ENCODE measurements around the gene WNT6.

Gene WNT6

DNA sequence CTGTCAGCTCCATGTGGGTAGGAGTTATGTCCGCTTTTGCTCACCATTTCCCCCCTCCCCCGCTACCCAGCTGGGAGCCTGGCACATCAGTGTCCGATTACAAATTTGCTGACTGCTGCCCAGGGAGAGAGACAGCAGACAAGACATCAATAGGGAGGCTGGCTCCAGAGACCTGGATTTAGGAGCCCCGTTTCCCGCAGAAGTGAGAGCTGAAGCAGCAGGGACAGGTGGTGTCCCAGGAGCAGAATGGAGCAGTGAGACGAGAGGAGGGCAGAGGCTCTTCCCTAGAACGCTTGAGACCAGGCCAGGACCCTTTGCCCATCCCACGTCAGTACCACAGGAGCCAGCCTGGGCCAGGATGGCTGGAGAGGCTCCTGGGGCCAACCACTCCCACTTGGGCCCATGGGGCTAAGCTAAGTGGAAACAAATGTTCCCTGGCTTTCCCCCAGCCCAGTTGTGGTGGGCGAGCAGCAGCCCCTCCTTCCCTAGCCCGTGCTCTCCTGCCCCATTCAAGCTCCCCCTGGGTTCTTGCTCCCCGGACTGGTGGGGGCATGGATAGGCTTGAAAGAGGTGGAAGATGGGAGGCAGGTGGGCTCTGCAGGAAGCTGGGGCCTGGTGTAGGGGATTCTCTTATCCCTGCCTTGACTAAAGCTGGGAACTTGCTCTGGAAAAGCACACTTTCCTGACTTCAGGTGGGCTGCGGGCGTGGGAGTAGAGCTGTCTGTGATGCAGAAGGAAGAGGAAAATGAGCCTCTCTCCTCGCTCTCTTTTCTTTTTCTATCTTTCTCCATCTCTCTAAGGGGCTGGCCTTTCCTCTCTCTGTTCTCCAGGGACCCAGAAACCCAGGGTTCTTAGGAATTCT, 4.1 kb upstream of the WNT6 start:
- Histone ChIP-seq H3K36me3 (no peaks in the 10 kb centered on the region), H3K4me3 (ENCODE audit: low read depth, low read length) (no peak overlapping the region), H3K27me3 (ENCODE audit: insufficient read depth, low read depth, severe bottlenecking) (peaks cover 18% of the 10 kb centered on the region), H3K27ac (no peak overlapping the region), H3K9me3 (ENCODE audit: severe bottlenecking) (no peaks in the 10 kb centered on the region)
- no peak for TF ChIP-seq CTCF (IDR thresholded peaks at IDR 0.05; ENCODE audit: low read depth, low read length)
- peak; percentile 4 for DNase-seq

GRCh38 chr2:218856167-218856895, 3.3 kb upstream of the WNT6 start:
- H3K27ac ChIP-seq: no peak overlapping the region
- no peaks in the 10 kb centered on the region for H3K9me3 ChIP-seq (ENCODE audit: severe bottlenecking)
- no peak for DNase-seq
- no peak for TF ChIP-seq CTCF (IDR thresholded peaks at IDR 0.05; ENCODE audit: low read depth, low read length)
- H3K27me3 ChIP-seq (ENCODE audit: insufficient read depth, low read depth, severe bottlenecking): peaks cover 18% of the 10 kb centered on the region
- no peak overlapping the region for H3K4me3 ChIP-seq (ENCODE audit: low read depth, low read length)
- H3K36me3 ChIP-seq: no peaks in the 10 kb centered on the region

- Histone ChIP-seq H3K4me3 (ENCODE audit: low read depth, low read length) (no peak overlapping the region), H3K27ac (no peak overlapping the region), H3K9me3 (ENCODE audit: severe bottlenecking) (no peaks in the 10 kb centered on the region), H3K36me3 (no peaks in the 10 kb centered on the region), H3K27me3 (ENCODE audit: insufficient read depth, low read depth, severe bottlenecking) (peaks cover 18% of the 10 kb centered on the region)
- no peak for DNase-seq
- TF ChIP-seq CTCF (IDR thresholded peaks at IDR 0.05; ENCODE audit: low read depth, low read length): no peak
These were observed 2.7 kb upstream of the WNT6 start for GRCh38 chr2:218856896-218857243.

GRCh38 chr2:218857371-218858137, 2.1 kb upstream of the WNT6 start:
- no peak overlapping the region for H3K27ac ChIP-seq
- no peaks in the 10 kb centered on the region for H3K9me3 ChIP-seq (ENCODE audit: severe bottlenecking)
- TF ChIP-seq CTCF (IDR thresholded peaks at IDR 0.05; ENCODE audit: low read depth, low read length): no peak
- no peaks in the 10 kb centered on the region for H3K36me3 ChIP-seq
- peaks cover 18% of the 10 kb centered on the region for H3K27me3 ChIP-seq (ENCODE audit: insufficient read depth, low read depth, severe bottlenecking)
- no peak overlapping the region for H3K4me3 ChIP-seq (ENCODE audit: low read depth, low read length)
- no peak for DNase-seq

DNA sequence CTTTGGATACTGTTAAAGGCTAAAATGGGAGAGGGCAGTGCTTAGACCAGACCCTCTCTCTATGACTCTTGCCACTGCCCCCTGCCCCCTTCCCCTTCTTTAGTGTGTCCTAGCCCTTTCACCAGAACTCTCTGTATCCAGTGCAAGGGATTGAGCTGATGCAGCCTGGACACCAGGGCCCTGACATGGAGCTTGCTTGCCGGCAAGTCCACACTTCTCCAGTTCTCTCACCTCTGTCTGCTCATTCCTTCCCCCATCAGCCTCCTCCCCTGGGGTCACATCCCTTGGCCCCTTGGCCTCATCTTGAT, 1.5 kb upstream of the WNT6 start:
- no peak overlapping the region for H3K27ac ChIP-seq
- H3K4me3 ChIP-seq (ENCODE audit: low read depth, low read length): no peak overlapping the region
- no peaks in the 10 kb centered on the region for H3K36me3 ChIP-seq
- H3K9me3 ChIP-seq (ENCODE audit: severe bottlenecking): no peaks in the 10 kb centered on the region
- DNase-seq: no peak
- peaks cover 18% of the 10 kb centered on the region for H3K27me3 ChIP-seq (ENCODE audit: insufficient read depth, low read depth, severe bottlenecking)
- TF ChIP-seq CTCF (IDR thresholded peaks at IDR 0.05; ENCODE audit: low read depth, low read length): no peak

Measured in WERI-Rb-1 (cell line).